SHP77 treated with DMSO at 0.1 percent for 48 hours (cell line): ENCODE results near the gene CCSER2.
"Not testable (repeated sequence)": the region's sequence is repeated elsewhere in the genome, so short reads cannot be mapped to it uniquely, and the experiment has no call there.

ENCODE experiments used
- DNase-seq: peaks from one replicate; lab custom pipeline; 2025; lab: John Stamatoyannopoulos, UW

Gene CCSER2

GRCh38 chr10:84449351-84449750, 121.0 kb downstream of the CCSER2 start:
- DNase-seq, result not testable (repeated sequence)

GRCh38 chr10:84452003-84452402, 123.6 kb downstream of the CCSER2 start:
- no peak for DNase-seq

GRCh38 chr10:84453303-84453702, 124.9 kb downstream of the CCSER2 start:
- DNase-seq, result no peak

DNA sequence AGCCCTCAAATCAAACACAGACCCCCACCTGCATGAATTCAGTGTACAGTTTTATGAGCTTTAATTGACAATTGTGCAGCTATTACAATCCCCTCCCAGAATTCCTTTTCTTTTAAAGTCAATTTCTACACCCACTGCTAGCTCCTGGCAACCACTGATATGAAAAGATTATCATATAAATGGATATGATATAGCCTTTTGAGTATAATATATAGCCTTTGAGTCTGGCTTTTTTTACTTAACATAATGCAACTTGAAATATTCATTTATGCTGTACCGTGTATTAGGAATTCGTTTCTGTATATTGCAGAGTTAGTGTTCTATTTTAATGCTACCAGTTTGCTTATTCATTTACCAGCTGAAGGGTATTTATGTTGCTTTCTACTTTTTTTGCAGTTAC, 127.7 kb downstream of the CCSER2 start:
- DNase-seq, result no peak

GRCh38 chr10:84460520-84460919, 132.1 kb downstream of the CCSER2 start:
- no peak for DNase-seq

DNA sequence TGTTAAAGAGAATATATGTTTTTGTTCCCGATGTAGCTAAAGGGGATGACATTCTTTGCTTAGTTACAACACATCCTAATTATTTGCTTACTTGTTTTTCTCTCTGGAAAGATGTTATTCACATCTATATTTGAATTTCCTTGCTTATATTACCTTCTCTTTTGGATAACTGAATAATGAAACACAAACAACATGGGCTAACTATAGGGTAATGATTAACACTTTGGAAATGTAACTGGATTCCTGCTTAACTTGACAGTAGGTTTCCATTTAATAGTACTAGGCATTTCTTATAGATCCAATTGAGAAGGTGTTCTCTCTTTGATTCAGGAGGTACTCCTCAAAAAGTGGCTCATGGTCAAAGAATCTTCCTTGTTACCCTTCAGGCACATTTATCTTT, 141.1 kb downstream of the CCSER2 start:
- DNase-seq, result no peak

GRCh38 chr10:84473136-84473535, 144.7 kb downstream of the CCSER2 start:
- DNase-seq, result no peak

- DNase-seq, result no peak
These were observed 149.2 kb downstream of the CCSER2 start for GRCh38 chr10:84477398-84478128.

DNA sequence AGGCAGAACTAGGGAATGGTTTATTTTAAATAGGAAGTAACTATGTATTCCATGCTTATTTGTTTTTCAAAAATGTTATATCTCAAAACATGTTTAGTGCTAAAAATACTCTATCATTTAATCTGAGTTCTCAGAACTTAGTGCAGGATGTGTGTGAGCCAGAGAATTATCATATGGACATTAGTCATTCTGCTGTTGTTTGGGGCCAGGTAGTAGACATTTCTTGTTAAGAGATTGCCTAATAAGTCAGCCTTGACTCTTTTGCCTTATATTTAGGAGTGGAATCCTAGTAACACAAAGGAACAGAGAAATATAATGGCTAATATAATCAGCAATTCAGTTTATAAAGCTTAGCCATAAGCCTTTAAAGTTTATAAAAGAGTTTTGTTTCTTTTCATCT, 149.8 kb downstream of the CCSER2 start:
- DNase-seq, result no peak

DNA sequence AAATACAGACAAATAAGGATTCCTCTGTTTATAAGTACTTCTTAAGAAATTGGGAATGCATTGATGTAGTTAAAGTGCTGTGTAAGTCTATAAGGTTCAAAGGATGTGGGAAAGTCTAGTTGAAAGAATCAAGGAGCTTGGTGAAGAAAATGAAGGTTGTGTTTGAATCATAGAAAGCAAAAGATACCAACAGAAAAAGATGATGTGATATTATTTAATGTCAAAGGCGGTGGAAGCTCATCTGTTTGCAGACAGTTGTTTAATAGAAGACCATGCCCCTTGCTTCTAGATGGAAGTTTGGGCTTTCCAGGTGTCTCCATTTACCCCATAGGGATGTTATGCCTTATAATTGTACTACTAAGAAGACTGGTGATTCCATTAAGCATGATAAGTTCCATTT, 150.3 kb downstream of the CCSER2 start:
- no peak for DNase-seq

- DNase-seq, result no peak
These were observed 156.2 kb downstream of the CCSER2 start for GRCh38 chr10:84484541-84484940.

DNA sequence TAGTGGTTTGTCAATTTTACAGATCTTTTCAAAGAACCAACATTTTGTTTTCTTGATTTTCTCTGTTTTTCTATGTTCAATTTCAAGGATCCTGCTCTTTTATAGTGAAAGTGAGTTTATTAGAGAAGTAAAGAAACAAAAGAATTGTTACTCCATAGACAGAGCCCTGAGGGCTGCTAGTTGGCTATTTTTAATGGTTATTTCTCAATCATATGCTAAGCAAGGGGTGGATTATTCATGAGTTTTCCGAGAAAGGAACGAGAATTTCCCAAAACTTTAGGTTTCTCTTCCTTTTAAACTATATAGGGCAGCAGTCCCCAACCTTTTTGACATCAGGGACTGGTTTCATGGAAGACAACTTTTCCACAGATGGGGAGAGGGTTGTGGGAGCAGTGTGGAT, 165.0 kb downstream of the CCSER2 start:
- DNase-seq, result no peak

DNA sequence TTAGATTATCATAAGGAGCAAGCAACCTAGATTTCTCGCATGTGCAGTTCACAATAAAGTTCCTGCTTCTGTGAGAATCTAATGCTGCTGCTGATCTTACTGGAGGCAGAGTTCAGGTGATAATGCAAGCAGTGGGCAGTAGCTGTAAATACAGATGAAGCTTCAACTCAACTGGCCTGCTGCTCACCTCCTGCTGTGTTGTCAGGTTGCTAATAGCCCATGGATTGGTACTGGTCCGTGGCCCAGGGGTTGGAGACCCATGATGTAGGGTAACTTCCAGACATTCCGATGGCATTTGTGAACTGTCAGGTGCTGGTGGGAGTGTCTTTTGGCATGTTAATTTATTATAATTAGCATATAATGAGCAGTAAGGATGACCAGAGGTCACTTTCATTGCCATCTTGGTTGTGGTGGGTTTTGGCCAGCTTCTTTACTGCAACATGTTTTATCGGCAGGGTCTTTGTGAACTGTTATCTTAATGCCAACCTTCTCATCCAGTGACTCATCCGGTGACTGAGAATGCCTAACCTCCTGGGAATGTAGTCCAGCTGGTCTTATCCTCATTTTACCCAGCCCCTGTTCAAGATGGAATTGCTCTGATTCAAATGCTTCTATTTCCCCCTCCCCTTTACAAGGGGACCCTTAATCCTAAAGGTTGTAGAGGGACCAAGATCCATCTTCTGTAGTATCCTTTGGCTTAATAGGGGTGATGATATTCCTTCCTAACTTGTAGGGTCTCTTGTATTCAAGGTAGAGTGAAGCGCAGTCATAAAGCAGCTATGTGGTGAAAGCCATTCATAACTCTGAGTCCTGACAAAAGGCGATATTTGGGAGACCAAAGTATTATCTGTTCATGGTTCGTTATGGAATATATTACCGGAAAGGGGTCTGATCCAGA, 165.8 kb downstream of the CCSER2 start:
- no peak for DNase-seq

DNA sequence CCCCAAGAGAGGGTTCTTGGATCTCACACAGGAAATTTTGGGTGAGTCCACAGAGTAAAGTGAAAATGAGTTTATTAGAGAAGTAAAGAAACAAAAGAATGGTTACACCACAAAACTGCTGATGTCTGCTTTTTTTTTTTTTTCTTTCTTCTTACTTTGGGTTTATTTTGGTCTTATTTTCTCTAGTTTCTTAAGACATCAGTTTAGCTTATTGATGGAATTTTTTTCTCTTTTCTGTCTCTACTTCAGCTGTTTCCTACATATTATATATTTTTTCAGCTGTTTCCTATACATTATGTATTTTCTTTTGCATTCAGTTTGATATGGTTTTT, 166.4 kb downstream of the CCSER2 start:
- DNase-seq, result no peak

DNA sequence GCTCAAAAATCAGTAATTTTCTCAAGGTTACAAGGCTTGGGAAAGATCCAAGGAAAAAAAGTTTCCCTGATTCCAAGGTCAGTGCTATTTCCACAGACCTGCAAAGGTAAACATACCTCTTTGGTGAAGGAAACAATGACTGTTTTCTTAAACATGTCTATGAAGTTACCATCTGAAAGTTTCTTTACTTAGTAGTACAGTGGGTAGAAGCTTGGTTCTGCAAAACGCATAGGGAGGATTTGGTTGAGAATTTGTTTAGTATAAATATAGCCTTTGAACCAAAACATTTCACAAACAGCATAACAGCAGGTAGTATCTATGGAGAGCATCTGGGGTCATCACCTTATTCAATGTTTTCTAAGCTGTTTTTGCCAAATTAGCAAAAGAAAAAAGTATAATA, 169.6 kb downstream of the CCSER2 start:
- DNase-seq, result no peak

- not testable (repeated sequence) for DNase-seq
These were observed 170.7 kb downstream of the CCSER2 start for GRCh38 chr10:84499039-84499438.

- no peak for DNase-seq
These were observed 171.5 kb downstream of the CCSER2 start for GRCh38 chr10:84499846-84500245.

DNA sequence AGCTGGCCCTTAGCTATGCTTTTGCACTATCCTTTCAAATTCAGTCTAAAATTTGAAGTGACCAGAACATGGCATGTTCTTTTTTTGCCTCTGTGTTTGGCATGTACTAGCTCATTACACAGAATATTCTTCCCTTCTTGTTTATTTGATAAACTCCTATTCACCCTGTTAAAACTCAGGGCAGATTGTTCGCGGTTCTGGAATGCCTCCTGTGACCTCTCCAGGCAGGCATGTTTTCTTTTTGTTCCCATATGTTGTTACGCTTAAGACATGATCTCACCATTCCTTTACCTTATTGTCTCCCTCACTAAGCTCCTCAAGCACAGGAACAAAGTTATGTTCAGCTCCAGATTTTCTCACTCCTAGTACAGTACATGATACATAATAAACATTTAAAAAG, 181.7 kb downstream of the CCSER2 start:
- no peak for DNase-seq

DNA sequence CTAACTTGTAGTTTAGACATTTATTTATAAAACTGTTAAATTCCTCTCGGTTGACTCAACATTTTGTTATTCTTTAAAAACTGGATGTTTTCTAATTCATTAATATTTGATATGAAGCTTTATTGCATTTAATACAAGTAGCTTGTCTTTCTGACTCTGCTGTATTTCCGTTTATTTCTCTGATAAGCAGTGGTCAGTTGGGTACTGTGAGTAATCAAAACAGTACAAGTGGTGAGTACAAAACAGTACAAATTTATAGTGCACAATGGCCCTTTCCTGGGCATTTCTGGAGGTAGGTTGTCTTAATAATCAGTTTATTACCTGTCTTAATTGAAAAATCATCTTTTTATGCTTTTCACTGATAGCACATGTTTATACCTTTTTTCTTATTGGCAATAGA, 182.7 kb downstream of the CCSER2 start:
- DNase-seq, result no peak

- DNase-seq, result no peak
These were observed 183.4 kb downstream of the CCSER2 start for GRCh38 chr10:84511709-84512285.

DNA sequence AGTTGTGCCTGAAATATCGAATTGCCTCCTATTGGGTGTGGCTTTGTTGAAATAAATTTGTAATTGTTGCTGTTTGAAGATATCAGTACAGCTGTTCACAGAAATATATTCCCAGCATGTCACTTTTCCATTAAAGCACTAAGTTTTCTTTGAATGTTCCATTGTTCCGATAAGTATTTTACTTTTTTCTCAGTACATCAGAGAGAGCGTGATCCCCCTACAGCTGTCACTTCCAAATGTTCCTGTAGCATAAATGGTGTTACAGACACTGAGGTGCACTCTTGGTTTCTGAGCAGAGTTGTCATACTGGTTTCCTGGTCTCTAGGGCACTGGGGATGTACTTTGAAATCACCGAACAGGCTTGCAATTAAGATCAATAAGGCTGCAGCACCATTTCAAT, 189.2 kb downstream of the CCSER2 start:
- no peak for DNase-seq

DNA sequence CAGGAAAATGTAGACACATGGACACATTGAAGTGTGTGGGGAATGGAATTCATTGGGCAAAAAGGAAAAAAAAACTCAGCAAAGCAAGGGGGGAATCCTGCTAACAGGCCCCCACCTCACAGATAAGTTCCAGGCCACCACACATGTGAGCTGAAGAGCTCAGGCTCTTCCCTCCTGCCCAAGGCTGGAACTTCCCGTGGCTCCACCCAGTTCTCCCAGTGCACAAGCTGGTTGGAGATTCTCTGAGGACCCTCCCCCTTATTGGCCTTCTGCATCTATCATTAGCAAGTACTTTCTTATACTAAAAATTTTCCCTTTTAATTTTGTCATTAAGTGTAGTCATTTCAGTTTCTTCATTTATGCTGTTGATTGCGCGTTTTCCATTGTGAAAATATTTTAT, 190.8 kb downstream of the CCSER2 start:
- DNase-seq, result no peak

GRCh38 chr10:84521013-84521412, 192.6 kb downstream of the CCSER2 start:
- no peak for DNase-seq
